ENCODE measurements around the gene PRKCZ.

The PRKCZ gene

GRCh38 chr1:2202008-2202575 lies 151.9 kb downstream of the PRKCZ start:
- no peaks in the 10 kb centered on the region for H3K9me3 ChIP-seq
- H3K27me3 ChIP-seq, result no peaks in the 10 kb centered on the region
- intact Hi-C loops (cut with DNase I; ENCODE audit: low total_unique reads), result loop anchor here (10.0 kb wide), 1 partner anchor 113 kb away; no protein-coding TSS in a partner anchor
- DNase-seq, result no peak
- H3K4me1 ChIP-seq, result peaks cover 13 to 59% (median 50%) of the 10 kb centered on the region in 4 donors
- H3K4me3 ChIP-seq, result no peak overlapping the region
- no peaks in the 10 kb centered on the region for H3K36me3 ChIP-seq
- no peak overlapping the region for H3K27ac ChIP-seq
- no peak for TF ChIP-seq CTCF (IDR thresholded peaks at IDR 0.05)

GRCh38 chr1:2202843-2203601 lies 152.8 kb downstream of the PRKCZ start:
- no peaks in the 10 kb centered on the region for H3K36me3 ChIP-seq
- TF ChIP-seq CTCF (IDR thresholded peaks at IDR 0.05), result no peak
- peak overlapping the region in 1 of 2 donors; percentile 91 for H3K27ac ChIP-seq
- H3K9me3 ChIP-seq, result no peaks in the 10 kb centered on the region
- no peak overlapping the region for H3K4me3 ChIP-seq
- H3K27me3 ChIP-seq, result no peaks in the 10 kb centered on the region
- intact Hi-C loops (cut with DNase I; ENCODE audit: low total_unique reads), result loop anchor here (10.0 kb wide), 1 partner anchor 112 kb away; no protein-coding TSS in a partner anchor
- H3K4me1 ChIP-seq, result peaks cover 13 to 67% (median 59%) of the 10 kb centered on the region in 4 donors
- no peak for DNase-seq

- H3K4me3 ChIP-seq, result peak overlapping the region; percentile 60 to 72
- peak overlapping the region; percentile 86 to 91 for H3K27ac ChIP-seq
- no peaks in the 10 kb centered on the region for H3K9me3 ChIP-seq
- no peaks in the 10 kb centered on the region for H3K36me3 ChIP-seq
- peaks cover 12 to 71% (median 62%) of the 10 kb centered on the region in 4 donors for H3K4me1 ChIP-seq
- no peak for TF ChIP-seq CTCF (IDR thresholded peaks at IDR 0.05)
- intact Hi-C loops (cut with DNase I; ENCODE audit: low total_unique reads), result loop anchor here (10.0 kb wide), 1 partner anchor 111 kb away; no protein-coding TSS in a partner anchor
- no peak for DNase-seq
- no peaks in the 10 kb centered on the region for H3K27me3 ChIP-seq
Measured at GRCh38 chr1:2203671-2204414, 153.6 kb downstream of the PRKCZ start.

DNA sequence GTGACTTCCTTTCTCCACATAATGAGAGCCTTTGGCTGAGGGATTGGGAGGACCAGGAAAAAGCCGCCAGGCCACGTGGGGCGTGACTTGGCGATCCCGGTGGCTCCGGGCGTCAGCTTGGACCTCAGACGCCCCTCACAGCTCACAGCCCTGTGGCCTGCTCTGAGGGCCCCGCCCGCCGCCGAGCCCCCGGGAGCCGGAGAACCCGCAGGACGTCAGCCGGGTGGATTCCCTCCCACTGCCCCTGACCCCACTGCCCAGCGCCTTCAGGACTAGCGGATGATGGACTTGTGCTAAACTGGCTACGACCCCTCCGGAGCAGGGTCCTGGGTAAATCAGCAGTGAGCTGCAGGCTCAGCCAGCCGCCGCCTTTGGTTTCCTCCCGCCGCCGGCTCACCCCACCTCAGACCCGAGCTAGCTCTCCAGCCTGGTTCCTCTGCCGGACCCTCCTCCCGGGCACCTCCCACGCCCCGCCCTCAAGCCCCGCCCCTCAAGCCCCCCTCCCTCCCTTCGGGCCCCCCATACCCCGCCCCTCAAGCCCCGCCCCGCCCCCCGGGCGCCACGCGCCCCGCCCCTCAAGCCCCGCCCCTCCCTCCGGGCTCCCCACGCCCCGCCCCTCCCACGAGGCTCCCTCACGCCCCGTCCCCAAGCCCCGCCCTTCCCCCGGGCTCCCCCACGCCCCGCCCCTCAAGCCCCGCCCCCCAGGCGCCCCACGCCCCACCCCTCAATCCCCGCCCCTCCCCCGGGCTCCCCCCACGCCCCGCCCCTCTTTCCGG lies 154.4 kb downstream of the PRKCZ start:
- intact Hi-C loops (cut with DNase I; ENCODE audit: low total_unique reads), result loop anchor here (10.0 kb wide), 1 partner anchor 110 kb away; no protein-coding TSS in a partner anchor
- Histone ChIP-seq H3K4me3 (peak overlapping the region; percentile 60 to 72), H3K27me3 (no peaks in the 10 kb centered on the region), H3K9me3 (no peaks in the 10 kb centered on the region), H3K4me1 (peaks cover 14 to 73% (median 65%) of the 10 kb centered on the region in 4 donors), H3K27ac (peak overlapping the region; percentile 86 to 91), H3K36me3 (no peaks in the 10 kb centered on the region)
- peak; percentile 83 to 95 for DNase-seq
- TF ChIP-seq CTCF (IDR thresholded peaks at IDR 0.05), result no peak
